GM18858 (cell line): ENCODE data around the gene FMN1.
"Not testable (repeated sequence)": the region's sequence is repeated elsewhere in the genome, so short reads cannot be mapped to it uniquely, and the experiment has no call there.

Experiments used
- ATAC-seq: cut with Tn5 transposase; IDR thresholded peaks from one replicate; pipeline ENCODE4 v1.9.1; 2021; ENCODE audit not compliant: unreplicated experiment

FMN1 gene

GRCh38 chr15:33095641-33096040 is 98.9 kb downstream of the FMN1 start:
- ATAC-seq, result no peak

GRCh38 chr15:33094336-33094735 is 100.2 kb downstream of the FMN1 start:
- no peak for ATAC-seq

- ATAC-seq, result no peak
Measured at GRCh38 chr15:33093222-33093621, 101.3 kb downstream of the FMN1 start.

GRCh38 chr15:33091983-33092693 is 102.4 kb downstream of the FMN1 start:
- no peak for ATAC-seq

- no peak for ATAC-seq
Measured at GRCh38 chr15:33089878-33090757, 104.4 kb downstream of the FMN1 start.

- ATAC-seq, result no peak
Measured at GRCh38 chr15:33089165-33089877, 105.2 kb downstream of the FMN1 start.

- ATAC-seq, result no peak
Measured at GRCh38 chr15:33086500-33087121, 107.9 kb downstream of the FMN1 start.

GRCh38 chr15:33084661-33085060 is 109.9 kb downstream of the FMN1 start:
- no peak for ATAC-seq

GRCh38 chr15:33083232-33084081 is 111.1 kb downstream of the FMN1 start:
- ATAC-seq, result no peak

- no peak for ATAC-seq
Measured at GRCh38 chr15:33080006-33080405, 114.5 kb downstream of the FMN1 start.

GRCh38 chr15:33078607-33079006 is 115.9 kb downstream of the FMN1 start:
- ATAC-seq, result no peak

GRCh38 chr15:33076937-33077336 is 117.6 kb downstream of the FMN1 start:
- ATAC-seq, result no peak

GRCh38 chr15:33074942-33075341 is 119.6 kb downstream of the FMN1 start:
- ATAC-seq, result no peak

GRCh38 chr15:33074212-33074611 is 120.3 kb downstream of the FMN1 start:
- ATAC-seq, result no peak

GRCh38 chr15:33071451-33071850 is 123.1 kb downstream of the FMN1 start:
- ATAC-seq, result no peak

GRCh38 chr15:33069903-33070302 is 124.6 kb downstream of the FMN1 start:
- ATAC-seq, result not testable (repeated sequence)

GRCh38 chr15:33069161-33069560 is 125.4 kb downstream of the FMN1 start:
- no peak for ATAC-seq

- ATAC-seq, result no peak
Measured at GRCh38 chr15:33068511-33068990, 126.0 kb downstream of the FMN1 start.

GRCh38 chr15:33068007-33068481 is 126.5 kb downstream of the FMN1 start:
- no peak for ATAC-seq

GRCh38 chr15:33067456-33067855 is 127.1 kb downstream of the FMN1 start:
- no peak for ATAC-seq
